PC-9 (cell line): ENCODE results near the gene XIRP2. TPM values are rescaled to one million over a fixed set of nuclear protein-coding genes. Genes with fewer than 3 reads are reported as not detected.

Experiments
- BruUV-seq: library from RNA; stranded (reverse); fragments of 400-500 nt; replicated peaks from 2 replicates; lab custom pipeline; 2021; lab: Mats Ljungman, UMichigan
- CTCF ChIA-PET: fragments of 300-600 bp; sonication (Branson Sonifier 250); formaldehyde crosslinking; loops from one replicate; lab custom pipeline; 2022; ENCODE audit warnings: antibody characterized with exemption; lab: Charles Lee
- POLR2A ChIA-PET: fragments of 300-600 bp; sonication (Branson Sonifier 250); formaldehyde crosslinking; loops from one replicate; lab custom pipeline; 2022; ENCODE audit warnings: antibody characterized with exemption; ENCODE audit not compliant: unreplicated experiment; lab: Charles Lee
- DNase-seq, 2 experiments: peaks; one replicate each; pipeline versions ENCODE4 v3.0.0 to v3.0.0-alpha.2; 2015 to 2022; ENCODE audit warnings: mixed read lengths in 1 of 2
- H2AFZ ChIP-seq: fragments of 200-600 bp; sonication (generic); 2 replicates; pipeline ENCODE4 v1.8.1; 2017; ENCODE audit warnings: antibody characterized with exemption
- H3F3A ChIP-seq: fragments of 200-600 bp; sonication (generic); 2 replicates; pipeline ENCODE4 v1.8.1; 2017; ENCODE audit warnings: antibody characterized with exemption, mild to moderate bottlenecking, low read depth; ENCODE audit not compliant: insufficient read depth
- H3K27ac ChIP-seq: fragments of 200-600 bp; sonication (generic); 2 replicates; pipeline ENCODE4 v1.6.1; 2016; ENCODE audit warnings: mixed run types
- H3K27me3 ChIP-seq: fragments of 200-600 bp; sonication (generic); 2 replicates; pipeline ENCODE4 v1.6.1; 2016; ENCODE audit warnings: low read depth, mixed run types; ENCODE audit not compliant: insufficient read depth
- H3K36me3 ChIP-seq: fragments of 200-600 bp; sonication (generic); 2 replicates; pipeline ENCODE4 v1.6.1; 2016; ENCODE audit warnings: low read depth, mixed run types
- H3K4me1 ChIP-seq: fragments of 200-600 bp; sonication (generic); replicated peaks from 2 replicates; pipeline ENCODE4 v1.6.1; 2016; ENCODE audit warnings: mixed run types; ENCODE audit not compliant: insufficient read depth
- H3K4me2 ChIP-seq: fragments of 200-600 bp; sonication (generic); 2 replicates; pipeline ENCODE4 v1.6.1; 2017; ENCODE audit warnings: mixed run types
- H3K4me3 ChIP-seq: fragments of 200-600 bp; sonication (generic); 2 replicates; pipeline ENCODE4 v1.6.1; 2016; ENCODE audit warnings: mixed run types
- H3K79me2 ChIP-seq: fragments of 200-600 bp; sonication (generic); 2 replicates; pipeline ENCODE4 v1.6.1; 2017; ENCODE audit warnings: low read depth, mixed run types
- H3K9me2 ChIP-seq: fragments of 200-600 bp; sonication (generic); 2 replicates; pipeline ENCODE4 v1.8.1; 2017; ENCODE audit warnings: mild to moderate bottlenecking; ENCODE audit not compliant: insufficient read depth
- H3K9me3 ChIP-seq: fragments of 200-600 bp; sonication (generic); 2 replicates; pipeline ENCODE4 v1.8.1; 2016; ENCODE audit warnings: low read depth; ENCODE audit not compliant: insufficient read depth
- H4K20me1 ChIP-seq: fragments of 200-600 bp; sonication (generic); 2 replicates; pipeline ENCODE4 v1.8.1; 2017; ENCODE audit not compliant: insufficient read depth
- CTCF ChIP-seq: fragments of 200-600 bp; sonication (generic); conservative IDR thresholded peaks from 2 replicates; pipeline ENCODE4 v1.6.1; 2017; ENCODE audit warnings: mixed run types, antibody characterized with exemption, mild to moderate bottlenecking, moderate library complexity
- EZH2 ChIP-seq: fragments of 200-600 bp; sonication (generic); IDR thresholded peaks from 2 replicates; pipeline ENCODE4 v1.8.0; 2017; ENCODE audit warnings: antibody characterized with exemption, low read depth
- intact Hi-C: fragments of 100-400 bp; cut with micrococcal nuclease; formaldehyde crosslinking; loops from one replicate; pipeline ENCODE4 v1.10.0; 2022; ENCODE audit not compliant: unreplicated experiment
- total RNA-seq: library from RNA; stranded (reverse); gene quantifications from 2 replicates; pipeline ENCODE4 v1.2.3, GENCODE V29; 2021

XIRP2 gene
- total RNA-seq, 1 experiment from 2014 or later: not detected

DNA sequence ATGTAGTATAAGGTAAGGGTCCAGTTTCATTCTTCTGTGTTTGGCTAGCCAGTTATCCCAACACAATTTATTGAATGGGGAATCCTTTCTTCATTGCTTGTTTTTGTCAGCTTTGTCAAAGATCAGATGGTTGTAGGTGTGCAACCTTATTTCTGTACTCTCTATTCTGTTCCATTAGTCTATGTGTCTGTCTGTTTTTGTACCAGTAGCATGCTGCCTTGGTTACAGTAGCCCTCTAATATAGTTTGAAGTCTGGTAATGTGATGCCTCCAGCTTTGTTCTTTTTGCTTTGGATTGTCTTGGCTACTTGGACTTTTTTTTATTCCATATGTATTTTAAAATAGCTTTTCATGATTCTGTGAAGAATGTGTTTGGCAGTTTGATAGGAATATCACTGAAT, 222.1 kb downstream of the XIRP2 start:
- no peak overlapping the region for H3K27ac ChIP-seq
- ChIA-PET POLR2A (no interaction called here), CTCF (no interaction called here)
- no peak for DNase-seq
- H4K20me1 ChIP-seq: no peaks in the 10 kb centered on the region
- no peaks in the 10 kb centered on the region for H3K9me2 ChIP-seq
- BruUV-seq: no TSS peak
- no peaks in the 10 kb centered on the region for H3K79me2 ChIP-seq
- H3F3A ChIP-seq: no peaks in the 10 kb centered on the region
- H3K36me3 ChIP-seq: no peaks in the 10 kb centered on the region
- H3K9me3 ChIP-seq: no peaks in the 10 kb centered on the region
- intact Hi-C loops: no loop called here
- no peak overlapping the region for H3K4me2 ChIP-seq
- no peak overlapping the region for H3K4me3 ChIP-seq
- H3K27me3 ChIP-seq: no peaks in the 10 kb centered on the region
- no peak for TF ChIP-seq CTCF
- no peak for TF ChIP-seq EZH2
- 0 out of 2 replicates have a peak, but pooled peaks cover 6% of the 10 kb centered on the region for H3K4me1 ChIP-seq
- no peak overlapping the region for H2AFZ ChIP-seq

- Histone ChIP-seq H3K4me1 (0 out of 2 replicates have a peak, but pooled peaks cover 6% of the 10 kb centered on the region), H3K4me3 (no peak overlapping the region), H3K9me2 (no peaks in the 10 kb centered on the region), H3K4me2 (peak overlapping the region; percentile 59), H3K36me3 (no peaks in the 10 kb centered on the region), H3F3A (no peaks in the 10 kb centered on the region), H3K9me3 (no peaks in the 10 kb centered on the region), H3K79me2 (no peaks in the 10 kb centered on the region), H3K27me3 (no peaks in the 10 kb centered on the region), H2AFZ (0 out of 2 replicates have a peak overlapping the region, but pooled peaks have one; percentile 64), H4K20me1 (no peaks in the 10 kb centered on the region), H3K27ac (peak overlapping the region; percentile 29; the same call in 1 of the 2 replicates)
- DNase-seq: peak; percentile 1 to 45
- intact Hi-C loops: no loop called here
- TF ChIP-seq CTCF (no peak), EZH2 (no peak)
- CTCF ChIA-PET: no interaction called here
- no TSS peak for BruUV-seq
- POLR2A ChIA-PET: interaction anchor here (0.8 kb wide), 1 partner anchor 20 kb away, joined by 14 read pairs; no protein-coding TSS in a partner anchor
Measured at GRCh38 chr2:167114018-167114417, 225.7 kb downstream of the XIRP2 start.

DNA sequence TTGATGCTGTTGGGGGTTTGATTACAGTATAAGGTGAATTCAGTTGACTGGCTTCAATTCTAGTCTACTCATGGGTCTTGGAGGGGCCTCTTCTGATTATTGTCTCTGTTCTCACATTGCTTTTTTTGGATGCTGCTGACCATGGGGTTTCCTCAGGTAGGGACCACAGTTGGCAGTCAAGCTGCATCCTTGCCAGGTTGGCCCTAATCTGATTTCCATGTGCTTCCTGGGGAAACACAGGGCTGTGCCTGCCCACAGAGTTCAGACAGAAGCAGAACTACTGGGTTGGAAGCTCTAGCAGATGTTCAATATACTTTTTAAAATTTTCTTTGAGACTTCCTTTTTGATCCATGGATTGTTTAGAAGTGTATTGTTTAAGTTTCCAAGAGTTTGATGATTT, 227.3 kb downstream of the XIRP2 start:
- H3K9me3 ChIP-seq: no peaks in the 10 kb centered on the region
- no TSS peak for BruUV-seq
- no peaks in the 10 kb centered on the region for H3F3A ChIP-seq
- H3K27ac ChIP-seq: no peak overlapping the region
- 0 out of 2 replicates have a peak, but pooled peaks cover 6% of the 10 kb centered on the region for H3K4me1 ChIP-seq
- H3K36me3 ChIP-seq: no peaks in the 10 kb centered on the region
- H3K27me3 ChIP-seq: no peaks in the 10 kb centered on the region
- intact Hi-C loops: no loop called here
- H3K4me2 ChIP-seq: no peak overlapping the region
- no peak overlapping the region for H2AFZ ChIP-seq
- no peaks in the 10 kb centered on the region for H3K79me2 ChIP-seq
- no peaks in the 10 kb centered on the region for H4K20me1 ChIP-seq
- CTCF ChIA-PET: no interaction called here
- POLR2A ChIA-PET: no interaction called here
- no peak overlapping the region for H3K4me3 ChIP-seq
- H3K9me2 ChIP-seq: no peaks in the 10 kb centered on the region
- TF ChIP-seq CTCF (no peak), EZH2 (no peak)
- DNase-seq: no peak
